HepG2 (cell line): Measurements from ENCODE around the gene MACROD2. TPM values are rescaled to one million over a fixed set of nuclear protein-coding genes. Genes with fewer than 3 reads are reported as not detected.

Experiments used
- AKNA ChIP-seq: sonication (generic); formaldehyde crosslinking; IDR thresholded peaks from 2 replicates; pipeline ENCODE4 v1.4.0; 2020; ENCODE audit warnings: missing genetic modification reagents, borderline replicate concordance
- BORCS8-MEF2B ChIP-seq: sonication (generic); formaldehyde crosslinking; IDR thresholded peaks from 2 replicates; pipeline ENCODE4 v1.8.0; 2022; ENCODE audit warnings: mild to moderate bottlenecking, missing genetic modification reagents
- ISL2 ChIP-seq: sonication (generic); formaldehyde crosslinking; IDR thresholded peaks from 2 replicates; pipeline ENCODE4 v1.5.0; 2020; ENCODE audit warnings: missing genetic modification reagents
- JUN ChIP-seq: sonication (generic); formaldehyde crosslinking; IDR thresholded peaks from 2 replicates; pipeline ENCODE4 v1.4.0; 2020; ENCODE audit warnings: mild to moderate bottlenecking, missing genetic modification reagents
- MIXL1 ChIP-seq: IDR thresholded peaks from 2 replicates; pipeline ENCODE4 v1.6.1; 2016
- NAIF1 ChIP-seq: sonication (generic); formaldehyde crosslinking; IDR thresholded peaks from 2 replicates; pipeline ENCODE4 v1.5.0; 2020; ENCODE audit warnings: mild to moderate bottlenecking, missing genetic modification reagents, borderline replicate concordance
- NFE2L1 ChIP-seq: sonication (generic); formaldehyde crosslinking; IDR thresholded peaks from 2 replicates; pipeline ENCODE4 v1.4.0; 2020; ENCODE audit warnings: missing genetic modification reagents, mild to moderate bottlenecking, borderline replicate concordance
- NRL ChIP-seq: sonication (generic); formaldehyde crosslinking; IDR thresholded peaks from 2 replicates; pipeline ENCODE4 v1.5.0; 2020; ENCODE audit warnings: missing genetic modification reagents, mild to moderate bottlenecking, moderate library complexity, borderline replicate concordance
- REL ChIP-seq: sonication (generic); formaldehyde crosslinking; conservative IDR thresholded peaks from 2 replicates; pipeline ENCODE4 v1.8.0; 2022; ENCODE audit warnings: mild to moderate bottlenecking, missing genetic modification reagents, moderate library complexity
- SOX5 ChIP-seq: IDR thresholded peaks from 2 replicates; pipeline ENCODE4 v1.6.1; 2016; ENCODE audit warnings: borderline replicate concordance
- SOX6 ChIP-seq, 2 experiments: fragments of 450-650 bp in 1 of 2; sonication (generic) in 1 of 2; formaldehyde crosslinking in 1 of 2; IDR thresholded peaks; 2 replicates each; pipeline versions ENCODE4 v1.4.0 to v1.6.1; 2017 to 2020; ENCODE audit warnings: antibody characterized with exemption in 1 of 2, mild to moderate bottlenecking in 1 of 2, missing genetic modification reagents in 1 of 2
- STAG1 ChIP-seq: sonication (generic); formaldehyde crosslinking; IDR thresholded peaks from 2 replicates; pipeline ENCODE4 v1.4.0; 2020; ENCODE audit warnings: missing genetic modification reagents
- TEAD3 ChIP-seq: optimal IDR thresholded peaks from 2 replicates; pipeline ENCODE3; 2016; ENCODE audit warnings: borderline replicate concordance
- ZC3H4 ChIP-seq: sonication (generic); formaldehyde crosslinking; IDR thresholded peaks from 2 replicates; pipeline ENCODE4 v1.4.0; 2020; ENCODE audit warnings: missing genetic modification reagents, borderline replicate concordance
- ZNF138 ChIP-seq: sonication (generic); formaldehyde crosslinking; IDR thresholded peaks from 2 replicates; pipeline ENCODE4 v1.5.0; 2020; ENCODE audit warnings: mild to moderate bottlenecking, low read depth, missing genetic modification reagents
- ZNF205 ChIP-seq: IDR thresholded peaks from 2 replicates; pipeline ENCODE4 v1.6.1; 2018; ENCODE audit warnings: missing biosample characterization, missing genetic modification reagents
- ZNF337 ChIP-seq: sonication (generic); formaldehyde crosslinking; IDR thresholded peaks from 2 replicates; pipeline ENCODE4 v1.5.1; 2020; ENCODE audit warnings: missing genetic modification reagents, low read depth, mild to moderate bottlenecking, borderline replicate concordance
- ZNF34 ChIP-seq: sonication (generic); formaldehyde crosslinking; IDR thresholded peaks from 2 replicates; pipeline ENCODE4 v1.4.0; 2020; ENCODE audit warnings: mild to moderate bottlenecking, missing genetic modification reagents, borderline replicate concordance
- ZNF343 ChIP-seq: sonication (generic); formaldehyde crosslinking; IDR thresholded peaks from 2 replicates; pipeline ENCODE4 v1.4.0; 2020; ENCODE audit warnings: mild to moderate bottlenecking, missing genetic modification reagents
- ZNF382 ChIP-seq: sonication (generic); formaldehyde crosslinking; IDR thresholded peaks from 2 replicates; pipeline ENCODE4 v1.5.0; 2020; ENCODE audit warnings: missing genetic modification reagents, mild to moderate bottlenecking, borderline replicate concordance
- ZNF605 ChIP-seq: sonication (generic); formaldehyde crosslinking; IDR thresholded peaks from 2 replicates; pipeline ENCODE4 v1.8.0; 2022; ENCODE audit warnings: mild to moderate bottlenecking, missing genetic modification reagents
- ZNF652 ChIP-seq: IDR thresholded peaks from 2 replicates; pipeline ENCODE4 v1.6.1; 2016; ENCODE audit warnings: low read depth, borderline replicate concordance
- ZNF747 ChIP-seq: sonication (generic); formaldehyde crosslinking; IDR thresholded peaks from 2 replicates; pipeline ENCODE4 v1.8.1; 2023; ENCODE audit warnings: missing genetic modification reagents, mild to moderate bottlenecking, borderline replicate concordance
- polyA plus RNA-seq, 8 experiments: library from polyadenylated mRNA; depleted of rRNA in 3 of 8; stranded (reverse) in 7 of 8; unstranded in 1 of 8; fragments of >200 nt; fragmentation: Illumina TruSeq in 4 of 8; extraction: Trizol in 4 of 8; gene quantifications; 2 replicates each; pipeline versions ENCODE4 v1.2.1 to v1.2.3, GENCODE V29; 2011 to 2016; ENCODE audit warnings: low read depth in 4 of 8, missing spikeins in 1 of 8, mixed read lengths in 1 of 8; ENCODE audit not compliant: insufficient read depth in 1 of 8
- total RNA-seq, 5 experiments: library from RNA; depleted of rRNA; stranded (reverse); fragments of >200 nt; fragmentation: Illumina TruSeq; extraction: Trizol; gene quantifications; 2 replicates each; pipeline ENCODE4 v1.2.3, GENCODE V29; 2016; ENCODE audit warnings: low read depth in 1 of 5
- TF ChIP-seq, protein P1 (sequence below): IDR thresholded peaks from 2 replicates; pipeline ENCODE4 v1.6.1; 2016; ENCODE audit warnings: control low read depth
- TF ChIP-seq, protein P2 (sequence below): IDR thresholded peaks from 2 replicates; pipeline ENCODE4 v1.6.1; 2016; ENCODE audit warnings: missing compliant biosample characterization, missing genetic modification reagents, borderline replicate concordance

MACROD2 gene
- total and polyA plus RNA-seq, 2 of the 13 experiments (the other 11 are each of a cell fraction or from before 2014, with no cell fraction given), result 0.13 to 0.51 TPM

GRCh38 chr20:14979453-14979986 lies 984.2 kb downstream of the MACROD2 start (continued):
- TF ChIP-seq BORCS8-MEF2B (CRISPR knock-in tag) (no peak), ZC3H4 (CRISPR knock-in tag) (no peak), NAIF1 (CRISPR knock-in tag) (no peak), ZNF382 (CRISPR knock-in tag) (no peak), NFE2L1 (no peak), ZNF205 (CRISPR knock-in tag) (0 out of 2 replicates have a peak, but pooled peaks have one; percentile 61), ZNF138 (CRISPR knock-in tag) (no peak), SOX5 (CRISPR knock-in tag) (peak; percentile 97), JUN (CRISPR knock-in tag) (peak; percentile 91), NRL (no peak), STAG1 (CRISPR knock-in tag) (peak; percentile 30; the same call in 1 of the 2 replicates), ZNF605 (CRISPR knock-in tag) (no peak), MIXL1 (CRISPR knock-in tag) (0 out of 2 replicates have a peak, but pooled peaks have one; percentile 80), ZNF652 (CRISPR knock-in tag) (peak; percentile 52; the same call in 1 of the 2 replicates), ZNF343 (CRISPR knock-in tag) (0 out of 2 replicates have a peak, but pooled peaks have one; percentile 57), ZNF747 (CRISPR knock-in tag) (no peak), REL (no peak), TEAD3 (CRISPR knock-in tag) (peak; percentile 76), ISL2 (CRISPR knock-in tag) (peak; percentile 99), AKNA (CRISPR knock-in tag) (no peak), SOX6 (IDR thresholded peaks at IDR 0.05) (no peak), SOX6 (CRISPR knock-in tag; IDR thresholded peaks at IDR 0.05) (peak; percentile 93), ZNF34 (CRISPR knock-in tag) (peak; percentile 96; the same call in 1 of the 2 replicates), ZNF337 (CRISPR knock-in tag) (no peak)
- TF ChIP-seq, protein P1, sequence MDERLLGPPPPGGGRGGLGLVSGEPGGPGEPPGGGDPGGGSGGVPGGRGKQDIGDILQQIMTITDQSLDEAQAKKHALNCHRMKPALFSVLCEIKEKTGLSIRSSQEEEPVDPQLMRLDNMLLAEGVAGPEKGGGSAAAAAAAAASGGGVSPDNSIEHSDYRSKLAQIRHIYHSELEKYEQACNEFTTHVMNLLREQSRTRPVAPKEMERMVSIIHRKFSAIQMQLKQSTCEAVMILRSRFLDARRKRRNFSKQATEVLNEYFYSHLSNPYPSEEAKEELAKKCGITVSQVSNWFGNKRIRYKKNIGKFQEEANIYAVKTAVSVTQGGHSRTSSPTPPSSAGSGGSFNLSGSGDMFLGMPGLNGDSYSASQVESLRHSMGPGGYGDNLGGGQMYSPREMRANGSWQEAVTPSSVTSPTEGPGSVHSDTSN (CRISPR knock-in tag), result no peak
- TF ChIP-seq, protein P2, sequence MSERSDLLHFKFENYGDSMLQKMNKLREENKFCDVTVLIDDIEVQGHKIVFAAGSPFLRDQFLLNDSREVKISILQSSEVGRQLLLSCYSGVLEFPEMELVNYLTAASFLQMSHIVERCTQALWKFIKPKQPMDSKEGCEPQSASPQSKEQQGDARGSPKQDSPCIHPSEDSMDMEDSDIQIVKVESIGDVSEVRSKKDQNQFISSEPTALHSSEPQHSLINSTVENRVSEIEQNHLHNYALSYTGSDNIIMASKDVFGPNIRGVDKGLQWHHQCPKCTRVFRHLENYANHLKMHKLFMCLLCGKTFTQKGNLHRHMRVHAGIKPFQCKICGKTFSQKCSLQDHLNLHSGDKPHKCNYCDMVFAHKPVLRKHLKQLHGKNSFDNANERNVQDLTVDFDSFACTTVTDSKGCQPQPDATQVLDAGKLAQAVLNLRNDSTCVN, result no peak
